Coronary artery (tissue), 2 donors: ENCODE data around the gene TNFSF13B.
A peak's percentile ranks its signal among the peaks of the same experiment; 100 is the strongest.

Experiments used
- DNase-seq: peaks from one replicate; pipeline ENCODE4 v3.0.0-alpha.2; 2017; ENCODE audit warnings: low spot score
- H3K27ac ChIP-seq, 2 donors: fragments of 200-600 bp; sonication (generic); one replicate each; pipeline ENCODE4 v1.5.1; 2016 to 2019
- H3K4me3 ChIP-seq: fragments of 200-600 bp; sonication (generic); 2 replicates; pipeline ENCODE4 v1.5.1; 2016; ENCODE audit warnings: mild to moderate bottlenecking, moderate library complexity
- CTCF ChIP-seq: fragments of 200-600 bp; sonication (generic); IDR thresholded peaks from one replicate; pipeline ENCODE4 v1.5.1; 2019; ENCODE audit warnings: antibody characterized with exemption

The TNFSF13B gene

GRCh38 chr13:108269601-108270328 is at the start of gene TNFSF13B:
TSS of gene TNFSF13B (plus strand) at chr13:108269718. CDS start at chr13:108269896, 178 bp downstream.
- peak within 1 kb of the TSS; percentile 36 to 75 for H3K27ac ChIP-seq
- peak; percentile 75 for DNase-seq
- no peak for TF ChIP-seq CTCF
- peak within 1 kb of the TSS; percentile 70 for H3K4me3 ChIP-seq

GRCh38 chr13:108220041-108220440 is 49.5 kb upstream of the TNFSF13B start:
- no peak for TF ChIP-seq CTCF
- no peak for DNase-seq
- peak overlapping the region in 1 of 2 donors; percentile 4 for H3K27ac ChIP-seq
- H3K4me3 ChIP-seq = peak overlapping the region; percentile 100

GRCh38 chr13:108223687-108224503 is 45.6 kb upstream of the TNFSF13B start:
- DNase-seq = no peak
- no peak for TF ChIP-seq CTCF
- H3K4me3 ChIP-seq = no peak overlapping the region
- H3K27ac ChIP-seq = no peak overlapping the region

GRCh38 chr13:108225440-108225839 is 44.1 kb upstream of the TNFSF13B start:
- no peak for TF ChIP-seq CTCF
- no peak overlapping the region for H3K4me3 ChIP-seq
- no peak for DNase-seq
- no peak overlapping the region for H3K27ac ChIP-seq

- TF ChIP-seq CTCF = no peak
- H3K4me3 ChIP-seq = no peak overlapping the region
- no peak overlapping the region for H3K27ac ChIP-seq
- no peak for DNase-seq
Measured at GRCh38 chr13:108226184-108226583, 43.3 kb upstream of the TNFSF13B start.

GRCh38 chr13:108227651-108228272 is 41.8 kb upstream of the TNFSF13B start:
- no peak overlapping the region for H3K4me3 ChIP-seq
- no peak for DNase-seq
- H3K27ac ChIP-seq = no peak overlapping the region
- TF ChIP-seq CTCF = no peak
